Raji (cell line): Measurements from ENCODE around the gene MYO7B.

Source experiments
- POLR2A ChIP-seq: IDR thresholded peaks from 2 replicates; pipeline ENCODE4 v1.6.1; 2011; ENCODE audit warnings: low read depth, low read length, control low read depth; ENCODE audit not compliant: insufficient read depth

The MYO7B gene

DNA sequence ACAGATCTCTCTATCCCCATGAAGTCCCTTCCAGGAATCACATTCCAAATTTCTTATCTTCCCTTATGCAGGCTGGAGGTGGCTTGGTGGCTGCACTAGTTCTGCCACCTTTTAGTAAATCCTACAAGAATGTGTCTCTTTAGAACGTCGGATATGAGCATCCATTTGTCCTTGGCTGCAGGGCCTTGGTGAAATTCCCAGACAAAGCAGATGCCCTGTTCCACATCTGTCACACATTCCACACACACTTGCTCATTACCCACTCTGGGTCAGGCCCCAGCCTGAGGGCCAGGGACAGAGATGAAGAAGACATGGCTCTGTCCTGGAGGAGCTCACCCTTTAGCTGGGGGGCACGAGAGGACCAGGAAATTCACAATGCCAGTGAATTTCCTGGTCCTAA is 79.2 kb downstream of the MYO7B start:
- no peak for TF ChIP-seq POLR2A

DNA sequence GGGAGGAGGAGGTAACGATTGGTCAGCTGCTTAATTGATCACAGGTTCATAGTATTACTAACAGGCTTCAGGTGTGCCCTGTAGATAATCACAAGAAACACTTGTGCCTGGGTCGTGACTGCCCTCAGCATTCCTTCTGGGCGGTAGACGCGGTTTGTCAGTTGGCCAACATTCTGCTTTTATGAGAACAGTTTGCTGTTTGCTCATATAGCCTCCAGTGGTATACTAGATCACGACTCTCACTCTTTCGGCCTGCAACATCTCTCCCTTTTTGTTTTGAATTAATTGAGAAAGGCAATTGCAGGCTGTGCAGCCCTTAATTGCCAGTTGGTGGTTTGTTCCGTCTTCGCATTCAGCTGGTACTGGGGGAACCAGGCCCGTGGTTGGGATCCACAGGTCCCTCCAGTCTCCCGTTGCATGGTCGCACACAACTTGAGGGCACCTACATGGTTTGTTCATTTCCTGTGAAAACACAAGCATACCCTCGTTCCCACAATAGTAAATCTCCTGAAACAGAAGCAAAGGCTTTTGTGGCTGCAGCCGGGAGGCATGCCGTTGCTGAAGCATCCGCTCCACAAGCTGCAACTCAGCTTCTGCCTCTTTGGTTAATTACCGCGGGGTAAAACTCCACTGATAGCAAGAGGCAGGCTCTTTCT is 80.2 kb downstream of the MYO7B start:
- TF ChIP-seq POLR2A, result no peak

DNA sequence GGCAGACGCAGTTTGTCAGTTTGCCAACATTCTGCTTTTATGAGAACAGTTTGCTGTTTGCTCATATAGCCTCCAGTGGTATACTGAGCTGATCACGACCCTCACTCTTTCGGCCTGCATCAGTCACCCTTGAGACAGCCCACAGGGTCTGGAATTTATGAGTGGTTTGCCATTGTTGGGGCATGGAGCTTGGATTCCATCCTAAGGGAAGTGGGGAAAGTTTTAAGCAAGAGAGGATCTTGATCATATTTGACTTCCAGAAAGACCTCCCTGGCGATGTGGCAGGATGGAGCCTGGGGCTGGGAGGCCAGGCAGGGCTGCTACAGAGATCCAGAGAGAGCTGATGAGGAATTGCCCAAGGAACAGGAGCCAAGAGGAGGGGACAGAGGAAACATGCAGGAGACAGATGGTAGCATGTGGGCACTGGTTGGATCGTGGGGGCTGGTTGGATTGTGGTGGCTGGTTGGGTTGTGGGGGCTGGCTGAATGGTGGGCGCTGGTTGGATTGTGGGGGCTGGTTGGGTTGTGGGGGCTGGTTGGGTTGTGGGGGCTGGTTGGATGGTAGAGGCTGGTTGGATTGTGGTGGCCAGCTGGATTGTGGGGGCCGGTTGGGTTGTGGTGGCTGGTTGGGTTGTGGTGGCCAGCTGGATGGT is 83.2 kb downstream of the MYO7B start:
- no peak for TF ChIP-seq POLR2A

DNA sequence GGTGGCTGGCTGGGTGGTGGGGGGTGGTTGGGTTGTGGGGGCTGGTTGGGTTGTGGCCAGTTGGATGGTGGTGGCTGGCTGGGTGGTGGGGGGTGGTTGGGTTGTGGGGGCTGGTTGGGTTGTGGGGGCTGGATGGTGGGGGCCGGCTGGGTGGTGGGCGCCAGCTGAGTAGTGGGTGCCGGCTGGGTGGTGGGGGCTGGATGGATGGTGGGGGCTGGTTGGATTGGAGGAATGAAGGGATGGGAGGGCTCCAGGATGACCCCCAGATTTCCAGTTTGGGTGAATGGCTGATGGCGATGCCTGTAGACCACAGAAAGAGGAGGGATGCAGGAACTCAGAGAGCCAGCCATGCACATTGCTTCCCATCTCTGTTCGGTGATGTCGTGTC is 83.7 kb downstream of the MYO7B start:
- TF ChIP-seq POLR2A, result no peak

DNA sequence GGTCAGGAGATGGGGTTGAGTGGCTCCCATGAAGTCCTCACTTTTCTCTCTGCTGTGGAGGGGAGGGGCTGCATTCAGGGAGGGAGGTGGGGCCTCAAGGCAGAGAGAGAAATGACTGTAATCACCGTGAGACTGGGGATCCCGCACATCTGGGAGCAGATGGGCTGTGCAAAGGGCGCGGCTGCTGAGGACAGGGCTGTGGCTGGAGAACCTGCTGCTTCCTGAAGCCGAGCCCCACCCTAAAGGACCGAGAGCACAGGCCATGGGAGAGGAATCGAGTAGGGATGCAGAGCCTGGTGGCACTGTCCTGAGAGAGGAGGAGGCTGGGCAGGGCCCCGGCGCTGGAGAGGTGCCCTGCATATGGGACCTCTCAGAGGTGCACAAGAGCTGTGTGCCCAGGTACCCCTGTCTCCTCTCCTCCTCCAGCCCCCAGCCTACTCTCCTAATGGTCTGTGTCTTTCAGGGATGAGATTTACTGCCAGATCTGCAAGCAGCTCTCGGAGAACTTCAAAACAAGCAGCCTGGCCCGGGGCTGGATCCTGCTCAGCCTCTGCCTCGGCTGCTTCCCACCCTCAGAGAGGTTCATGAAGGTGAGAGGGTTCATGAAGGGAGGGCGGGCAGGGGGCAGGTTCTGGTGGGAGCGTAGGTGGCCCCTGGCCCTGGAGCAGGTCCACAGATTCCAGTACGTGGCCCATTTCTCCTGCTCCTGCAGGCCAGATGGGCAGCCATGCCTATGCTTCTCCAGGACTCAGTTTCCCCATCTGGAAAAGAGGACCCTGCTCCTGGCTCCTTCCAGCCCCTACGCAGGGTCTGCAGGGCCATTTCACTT is 84.6 kb downstream of the MYO7B start:
- no peak for TF ChIP-seq POLR2A

DNA sequence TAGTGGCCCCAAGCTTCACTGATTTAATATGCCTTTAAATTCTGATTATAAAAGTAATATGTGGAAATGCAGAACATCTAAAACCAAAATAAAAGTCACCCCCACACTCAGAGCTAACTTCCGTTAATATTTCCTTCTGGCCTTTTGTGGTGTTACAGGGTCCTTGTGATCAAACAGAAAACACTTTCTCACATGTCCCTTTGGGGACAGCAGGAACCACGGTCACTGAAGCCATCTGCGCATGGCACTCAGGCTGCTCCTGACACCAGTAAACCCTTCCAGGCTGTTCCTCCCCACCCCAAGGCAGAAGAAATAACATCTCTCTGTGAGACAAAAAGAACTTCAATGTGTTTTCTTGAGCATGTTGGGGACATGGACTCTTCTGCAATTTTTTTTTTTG is 85.4 kb downstream of the MYO7B start:
- no peak for TF ChIP-seq POLR2A

DNA sequence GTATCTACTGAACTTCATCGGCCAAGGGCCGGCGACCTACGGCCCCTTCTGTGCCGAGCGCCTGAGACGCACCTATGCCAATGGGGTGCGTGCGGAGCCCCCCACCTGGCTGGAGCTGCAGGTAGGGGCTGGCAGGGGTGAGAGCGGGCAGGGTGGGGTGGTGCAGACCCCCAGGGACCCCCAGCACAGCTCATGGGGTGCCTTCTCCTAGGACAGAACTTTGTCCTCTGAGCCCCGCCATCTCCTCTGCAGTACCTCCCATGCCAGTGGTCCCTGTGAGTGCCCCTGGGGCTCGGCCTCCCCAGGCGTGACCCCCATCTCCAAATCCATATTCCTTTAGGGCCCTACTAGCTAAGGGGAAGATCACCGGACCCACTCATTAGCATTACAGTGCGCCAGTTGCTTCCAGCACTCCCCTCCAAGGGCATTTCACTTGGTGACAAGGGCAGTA is 86.5 kb downstream of the MYO7B start:
- no peak for TF ChIP-seq POLR2A

DNA sequence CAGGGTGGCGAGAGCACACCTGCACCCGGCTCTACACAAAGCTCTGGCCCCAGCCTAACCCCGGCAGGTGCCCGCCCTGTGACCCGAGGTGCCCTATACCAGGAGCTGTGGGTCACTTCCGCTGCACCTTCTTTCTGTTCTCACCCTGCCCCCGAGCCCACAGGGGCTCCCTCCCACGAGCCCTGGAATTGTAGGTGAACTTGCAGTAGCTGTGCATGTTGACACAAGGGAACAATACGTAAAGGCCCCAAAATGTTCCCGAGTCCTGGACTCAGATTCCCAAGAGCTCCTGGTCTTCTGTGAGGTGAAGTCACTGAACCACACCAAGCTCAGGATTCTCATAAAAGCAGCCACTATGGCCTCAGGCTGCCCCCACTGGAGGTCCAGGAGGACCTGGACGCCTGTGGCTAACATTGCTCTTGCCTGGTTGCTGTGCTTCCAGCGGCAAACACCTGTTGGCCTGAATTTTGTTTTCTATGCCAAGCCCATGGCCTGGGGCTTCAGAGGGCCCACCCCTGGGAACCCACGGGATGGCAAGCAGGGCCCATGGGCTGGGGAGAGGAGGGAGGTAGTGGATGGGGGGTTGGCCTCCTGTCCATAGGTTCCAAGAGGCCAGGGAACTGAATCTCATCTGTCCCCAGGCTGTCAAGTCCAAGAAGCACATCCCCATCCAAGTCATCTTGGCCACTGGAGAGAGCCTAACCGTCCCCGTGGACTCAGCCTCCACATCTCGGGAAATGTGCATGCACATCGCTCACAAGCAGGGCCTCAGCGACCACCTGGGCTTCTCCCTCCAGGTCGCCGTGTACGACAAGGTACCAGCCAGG is 87.3 kb downstream of the MYO7B start:
- no peak for TF ChIP-seq POLR2A

DNA sequence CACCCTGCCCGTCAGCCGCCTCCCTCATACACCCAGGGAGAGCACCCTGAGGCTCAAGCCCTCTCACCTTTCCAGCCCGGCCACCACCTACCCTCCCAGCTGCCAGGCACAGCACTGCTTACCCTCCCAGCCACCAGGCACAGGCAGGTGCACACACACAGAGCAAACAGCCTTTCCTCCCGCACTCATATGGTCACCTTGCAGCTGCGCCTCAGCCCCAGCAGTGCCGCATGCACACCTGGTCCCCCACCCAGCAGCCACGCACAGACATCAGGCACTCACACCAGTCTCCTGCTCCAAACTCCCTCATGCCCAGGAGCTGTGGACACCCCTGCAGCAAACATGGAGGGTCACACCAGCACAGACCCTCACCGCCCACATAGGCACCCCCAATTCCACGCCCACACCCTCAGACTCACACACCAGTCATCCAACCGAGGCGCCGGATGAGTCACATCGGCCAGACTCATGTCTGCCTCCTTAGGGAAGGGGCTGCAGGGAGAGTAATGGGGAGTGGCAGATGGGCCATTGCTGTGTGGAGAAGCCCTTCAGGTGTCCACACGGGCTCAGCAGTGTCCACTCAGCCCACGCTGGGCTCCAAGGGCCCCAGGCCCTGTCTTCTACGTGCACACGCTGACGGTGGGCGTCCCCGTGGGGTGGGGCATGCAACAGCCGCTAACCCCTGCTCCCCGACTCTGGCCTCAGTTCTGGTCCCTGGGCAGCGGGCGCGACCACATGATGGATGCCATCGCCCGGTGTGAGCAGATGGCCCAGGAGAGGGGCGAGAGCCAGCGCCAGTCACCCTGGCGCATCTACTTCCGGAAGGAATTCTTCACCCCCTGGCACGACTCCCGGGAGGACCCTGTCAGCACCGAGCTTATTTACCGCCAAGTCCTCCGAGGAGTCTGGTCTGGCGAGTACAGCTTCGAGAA is 88.2 kb downstream of the MYO7B start:
- TF ChIP-seq POLR2A, result no peak

DNA sequence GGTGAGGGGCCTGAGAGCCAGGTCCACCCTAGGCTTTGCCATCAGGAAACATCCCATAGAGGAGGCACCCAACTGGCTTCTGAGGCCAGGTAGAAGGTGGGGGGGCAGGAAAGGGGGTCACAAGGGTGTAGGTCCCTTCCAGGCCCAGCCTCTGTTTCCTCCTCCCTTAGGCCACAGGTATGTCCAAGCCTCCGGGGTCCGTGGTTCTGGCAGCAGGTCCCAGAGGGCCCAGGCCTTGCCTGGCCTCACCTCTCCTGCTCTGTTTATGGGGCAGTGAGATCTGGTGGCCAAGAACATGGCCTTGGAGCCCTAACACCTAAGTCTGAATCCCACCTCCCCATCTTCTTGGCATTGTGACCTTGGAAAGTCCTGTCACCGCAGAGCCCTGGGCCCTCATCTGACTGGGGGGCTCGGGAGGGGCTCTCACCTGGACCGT is 88.9 kb downstream of the MYO7B start:
- TF ChIP-seq POLR2A, result no peak

DNA sequence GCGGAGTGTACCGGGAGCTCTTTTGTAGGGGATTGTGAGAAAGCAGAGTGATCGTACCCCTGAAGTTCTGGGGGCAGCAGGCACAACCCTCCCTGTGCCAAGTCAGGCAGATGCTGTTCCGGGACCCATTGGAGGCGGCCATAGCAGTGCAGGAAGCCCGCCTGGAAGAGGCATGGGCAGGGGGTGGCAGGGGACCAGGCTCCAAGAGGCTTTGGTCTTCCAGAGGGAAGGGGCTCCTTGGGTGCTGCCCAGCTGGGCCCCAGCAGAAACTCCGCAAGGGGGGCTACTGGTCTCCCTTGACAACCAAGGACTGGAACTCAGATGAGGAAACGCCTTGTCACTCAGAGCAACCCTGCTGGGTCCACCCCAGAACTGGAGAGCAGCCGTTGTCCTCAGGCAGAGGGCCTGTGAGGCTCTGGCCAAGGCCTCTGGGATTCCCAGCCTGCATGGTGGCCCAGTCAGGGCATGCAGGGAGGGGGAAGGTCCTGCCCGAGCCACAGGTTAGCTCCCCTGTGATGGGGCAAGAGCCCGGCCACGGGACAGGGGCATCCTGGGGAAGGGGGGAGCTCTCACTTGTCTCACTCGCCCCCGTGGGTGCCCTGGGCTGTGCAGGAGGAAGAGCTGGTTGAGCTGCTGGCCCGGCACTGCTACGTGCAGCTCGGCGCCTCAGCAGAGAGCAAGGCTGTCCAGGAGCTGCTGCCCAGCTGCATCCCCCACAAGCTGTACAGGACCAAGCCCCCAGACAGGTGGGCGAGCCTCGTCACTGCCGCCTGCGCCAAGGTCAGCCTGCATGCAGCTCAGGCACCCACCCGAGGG is 89.5 kb downstream of the MYO7B start:
- no peak for TF ChIP-seq POLR2A

DNA sequence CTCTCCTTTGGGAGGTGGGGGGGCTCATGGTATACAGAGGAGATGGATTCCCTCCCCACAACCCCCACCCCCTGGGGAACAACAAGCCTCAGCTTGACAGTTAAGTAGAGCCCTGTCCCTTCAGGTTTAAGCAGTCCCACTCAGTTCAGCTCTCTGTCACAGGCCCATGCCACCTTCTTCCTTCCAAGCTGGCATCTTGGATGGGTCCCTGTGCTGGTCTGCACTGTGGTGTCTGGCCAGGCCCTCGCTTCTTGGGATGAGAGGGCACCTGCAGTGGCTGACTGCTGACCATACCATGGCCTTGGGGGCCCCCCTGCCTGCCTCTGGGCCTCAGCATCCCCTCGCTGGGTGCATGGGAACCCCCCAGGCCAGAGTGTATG is 90.1 kb downstream of the MYO7B start:
- no peak for TF ChIP-seq POLR2A

DNA sequence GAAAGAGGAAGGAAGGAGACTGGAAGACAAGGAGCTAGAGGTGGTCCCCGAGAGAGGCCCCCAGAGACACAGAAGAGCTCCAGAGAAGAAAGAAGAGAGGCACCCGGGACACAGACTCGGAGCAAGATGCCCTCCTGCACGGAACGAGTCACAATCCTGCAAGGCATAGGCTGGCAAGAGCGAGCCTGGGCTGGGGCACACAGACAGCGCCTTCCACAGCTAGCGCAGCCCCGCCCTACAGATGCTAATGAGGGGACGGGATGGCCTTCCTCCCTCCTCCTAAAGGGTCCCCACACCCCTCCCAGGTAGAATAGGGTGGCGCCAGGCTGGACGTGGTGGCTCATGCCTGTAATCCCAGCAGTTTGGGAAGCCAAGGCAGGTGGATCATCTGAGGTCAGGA is 90.7 kb downstream of the MYO7B start:
- no peak for TF ChIP-seq POLR2A

DNA sequence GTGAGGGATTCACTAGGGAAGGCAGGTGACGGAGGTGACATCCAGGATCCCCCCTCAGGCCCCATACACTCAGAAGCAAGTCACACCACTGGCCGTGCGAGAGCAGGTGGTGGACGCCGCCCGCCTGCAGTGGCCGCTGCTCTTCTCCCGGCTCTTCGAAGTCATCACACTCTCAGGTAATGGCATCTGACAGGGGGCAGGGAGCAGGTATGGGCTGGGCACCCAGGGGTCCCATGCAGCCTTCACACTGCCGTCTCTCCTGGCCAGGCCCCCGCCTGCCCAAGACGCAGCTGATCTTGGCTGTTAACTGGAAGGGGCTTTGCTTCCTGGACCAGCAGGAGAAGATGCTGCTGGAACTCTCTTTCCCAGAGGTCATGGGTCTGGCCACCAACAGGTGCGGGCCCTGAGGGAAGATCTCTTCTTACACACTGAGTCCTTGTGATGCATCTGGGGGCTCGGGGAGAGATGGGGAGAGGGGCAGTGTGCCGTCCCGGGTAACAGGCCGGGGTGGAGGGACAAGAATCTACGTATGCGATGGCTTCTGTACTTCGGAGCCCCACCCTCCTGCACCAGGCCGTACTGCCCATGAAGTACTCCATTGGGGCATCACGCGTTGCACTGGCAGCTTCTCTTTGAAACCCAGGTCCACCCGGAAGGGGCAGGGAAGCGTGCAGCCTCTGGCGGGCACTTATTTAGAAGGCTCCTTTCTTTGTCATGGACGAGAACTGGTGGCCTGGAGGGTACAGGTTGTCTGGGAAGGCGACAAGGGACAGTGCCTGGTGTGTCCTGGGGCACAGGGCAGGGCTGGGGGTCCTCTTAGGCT is 91.6 kb downstream of the MYO7B start:
- no peak for TF ChIP-seq POLR2A
